Measurements from ENCODE around the gene NUPR1. TPM values are rescaled to one million over a fixed set of nuclear protein-coding genes. Genes with fewer than 3 reads are reported as not detected.

The NUPR1 gene
- polyA plus RNA-seq, 1 donor from 2014 or later, result not detected

GRCh38 chr16:28496844-28497243 is 41.9 kb downstream of the NUPR1 start:
- Histone ChIP-seq H4K20me1 (ENCODE audit: insufficient read depth) (no peaks in the 10 kb centered on the region), H3F3A (ENCODE audit: insufficient read depth, low read length, poor library complexity, severe bottlenecking) (no peaks in the 10 kb centered on the region), H3K27ac (ENCODE audit: low read length) (no peak overlapping the region), H2AFZ (ENCODE audit: low read depth, low read length) (no peak overlapping the region), H3K4me3 (ENCODE audit: low read length) (no peak overlapping the region), H3K36me3 (ENCODE audit: insufficient read depth, low read length) (no peaks in the 10 kb centered on the region), H3K9me3 (ENCODE audit: low read length) (no peaks in the 10 kb centered on the region), H3K27me3 (ENCODE audit: insufficient read depth, low read depth, low read length) (no peaks in the 10 kb centered on the region), H3K9me2 (ENCODE audit: insufficient read depth, low read length) (no peaks in the 10 kb centered on the region), H3K9ac (ENCODE audit: low read length) (no peak overlapping the region), H3K4me2 (ENCODE audit: low read length) (no peak overlapping the region), H3K79me2 (replicated peaks; ENCODE audit: insufficient read depth, low read length) (no peaks in the 10 kb centered on the region)
- TF ChIP-seq TAF1 (IDR thresholded peaks at IDR 0.05; ENCODE audit: low read depth) (no peak), POLR2AphosphoS5 (IDR thresholded peaks at IDR 0.05) (no peak), MXI1 (conservative IDR thresholded peaks at IDR 0.05; ENCODE audit: poor library complexity, severe bottlenecking) (no peak), REST (IDR thresholded peaks at IDR 0.05; ENCODE audit: borderline replicate concordance) (no peak), SMC3 (conservative IDR thresholded peaks at IDR 0.05; ENCODE audit: poor library complexity) (no peak), RAD21 (conservative IDR thresholded peaks at IDR 0.05) (no peak), EP300 (conservative IDR thresholded peaks at IDR 0.05; ENCODE audit: poor library complexity, severe bottlenecking) (no peak), CTCF (IDR thresholded peaks at IDR 0.05; ENCODE audit: poor library complexity, severe bottlenecking) (no peak), EZH2 (IDR thresholded peaks at IDR 0.05; ENCODE audit: borderline replicate concordance, insufficient read depth, low read length, poor library complexity, severe bottlenecking) (no peak)

GRCh38 chr16:28495795-28496749 is 42.7 kb downstream of the NUPR1 start:
- Histone ChIP-seq H4K20me1 (ENCODE audit: insufficient read depth) (no peaks in the 10 kb centered on the region), H3K27ac (ENCODE audit: low read length) (no peak overlapping the region), H3K9me2 (ENCODE audit: insufficient read depth, low read length) (no peaks in the 10 kb centered on the region), H3F3A (ENCODE audit: insufficient read depth, low read length, poor library complexity, severe bottlenecking) (no peaks in the 10 kb centered on the region), H3K27me3 (ENCODE audit: insufficient read depth, low read depth, low read length) (no peaks in the 10 kb centered on the region), H3K9me3 (ENCODE audit: low read length) (no peaks in the 10 kb centered on the region), H3K9ac (ENCODE audit: low read length) (no peak overlapping the region), H2AFZ (ENCODE audit: low read depth, low read length) (no peak overlapping the region), H3K36me3 (ENCODE audit: insufficient read depth, low read length) (no peaks in the 10 kb centered on the region), H3K4me3 (ENCODE audit: low read length) (no peak overlapping the region), H3K79me2 (replicated peaks; ENCODE audit: insufficient read depth, low read length) (no peaks in the 10 kb centered on the region), H3K4me2 (ENCODE audit: low read length) (no peak overlapping the region)
- no peak for TF ChIP-seq EP300 (conservative IDR thresholded peaks at IDR 0.05; ENCODE audit: poor library complexity, severe bottlenecking)
- TF ChIP-seq TAF1 (IDR thresholded peaks at IDR 0.05; ENCODE audit: low read depth), result no peak
